GM12865 (cell line): ENCODE results near the gene TOPBP1.

Experiments
- DNase-seq: peaks from one replicate; pipeline ENCODE4 v3.0.0; 2010; ENCODE audit warnings: low read depth
- H3K4me3 ChIP-seq: 2 replicates; pipeline ENCODE4 v1.5.1; 2011; ENCODE audit warnings: mild to moderate bottlenecking, low read depth, low read length, control low read depth
- TF ChIP-seq, protein P1 (sequence below): IDR thresholded peaks from 2 replicates; pipeline ENCODE4 v1.5.1; 2011; ENCODE audit warnings: low read length, control low read depth, low read depth, inconsistent platforms; ENCODE audit not compliant: insufficient read depth; ENCODE audit errors: missing control alignments

Gene TOPBP1

DNA sequence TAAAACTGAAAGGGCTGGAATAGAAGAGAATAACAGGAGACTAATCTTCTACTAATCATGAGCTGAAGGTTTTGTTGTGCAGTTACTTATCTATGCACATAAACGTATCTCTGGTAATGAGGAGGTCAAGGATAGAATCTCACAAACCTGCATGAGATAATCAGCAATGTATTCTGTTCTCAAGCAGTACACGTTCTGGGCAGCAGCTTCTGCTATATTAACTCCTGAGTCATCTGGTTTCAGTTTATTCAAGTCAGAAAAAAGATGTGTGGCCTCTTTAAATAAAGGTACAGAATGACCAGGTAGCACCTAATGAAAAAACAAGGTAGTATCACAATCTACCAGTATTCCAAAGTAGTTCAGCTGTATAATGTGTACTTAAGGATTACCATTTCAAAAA is 53.4 kb downstream of the TOPBP1 start:
- TF ChIP-seq, protein P1, sequence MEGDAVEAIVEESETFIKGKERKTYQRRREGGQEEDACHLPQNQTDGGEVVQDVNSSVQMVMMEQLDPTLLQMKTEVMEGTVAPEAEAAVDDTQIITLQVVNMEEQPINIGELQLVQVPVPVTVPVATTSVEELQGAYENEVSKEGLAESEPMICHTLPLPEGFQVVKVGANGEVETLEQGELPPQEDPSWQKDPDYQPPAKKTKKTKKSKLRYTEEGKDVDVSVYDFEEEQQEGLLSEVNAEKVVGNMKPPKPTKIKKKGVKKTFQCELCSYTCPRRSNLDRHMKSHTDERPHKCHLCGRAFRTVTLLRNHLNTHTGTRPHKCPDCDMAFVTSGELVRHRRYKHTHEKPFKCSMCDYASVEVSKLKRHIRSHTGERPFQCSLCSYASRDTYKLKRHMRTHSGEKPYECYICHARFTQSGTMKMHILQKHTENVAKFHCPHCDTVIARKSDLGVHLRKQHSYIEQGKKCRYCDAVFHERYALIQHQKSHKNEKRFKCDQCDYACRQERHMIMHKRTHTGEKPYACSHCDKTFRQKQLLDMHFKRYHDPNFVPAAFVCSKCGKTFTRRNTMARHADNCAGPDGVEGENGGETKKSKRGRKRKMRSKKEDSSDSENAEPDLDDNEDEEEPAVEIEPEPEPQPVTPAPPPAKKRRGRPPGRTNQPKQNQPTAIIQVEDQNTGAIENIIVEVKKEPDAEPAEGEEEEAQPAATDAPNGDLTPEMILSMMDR = no peak
- no peak for DNase-seq
- no peak overlapping the region for H3K4me3 ChIP-seq

DNA sequence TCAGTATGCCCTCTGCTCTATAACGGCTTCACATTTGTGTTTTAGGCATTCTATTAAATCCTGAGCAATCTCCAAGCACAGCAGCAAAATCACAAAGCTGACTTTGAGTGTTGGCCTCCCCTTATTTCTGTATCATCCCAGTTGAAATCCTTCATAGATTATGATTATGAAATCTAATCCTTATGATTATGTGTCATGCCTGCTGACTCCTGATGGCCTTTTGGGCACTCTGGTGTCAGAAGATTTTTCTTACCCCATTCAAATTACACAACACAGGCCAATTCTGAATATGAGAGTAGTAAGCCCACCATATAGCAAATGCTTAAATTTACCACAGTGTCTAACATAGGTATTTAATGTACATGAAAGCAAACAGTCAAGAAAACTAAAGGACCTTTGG is 53.9 kb downstream of the TOPBP1 start:
- TF ChIP-seq, protein P1 = no peak
- no peak for DNase-seq
- H3K4me3 ChIP-seq = no peak overlapping the region

DNA sequence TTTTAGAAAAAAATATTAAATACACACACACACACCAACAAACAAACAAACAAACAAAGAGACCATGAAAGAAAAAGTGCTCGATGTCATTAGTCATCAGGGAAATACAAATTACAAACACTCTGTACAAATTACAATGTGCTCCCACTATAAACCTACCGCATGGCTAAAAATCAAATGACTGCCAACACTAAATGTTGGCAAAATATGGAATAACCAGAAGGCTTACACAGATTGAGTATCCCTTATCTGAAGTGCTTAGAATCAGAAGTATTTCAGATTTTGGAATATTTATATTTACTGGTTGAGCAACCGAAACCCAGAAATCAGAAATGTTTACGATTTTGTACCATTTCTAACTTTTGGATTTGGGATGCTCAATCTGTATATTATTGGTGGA is 54.8 kb downstream of the TOPBP1 start:
- no peak overlapping the region for H3K4me3 ChIP-seq
- TF ChIP-seq, protein P1 = no peak
- no peak for DNase-seq

DNA sequence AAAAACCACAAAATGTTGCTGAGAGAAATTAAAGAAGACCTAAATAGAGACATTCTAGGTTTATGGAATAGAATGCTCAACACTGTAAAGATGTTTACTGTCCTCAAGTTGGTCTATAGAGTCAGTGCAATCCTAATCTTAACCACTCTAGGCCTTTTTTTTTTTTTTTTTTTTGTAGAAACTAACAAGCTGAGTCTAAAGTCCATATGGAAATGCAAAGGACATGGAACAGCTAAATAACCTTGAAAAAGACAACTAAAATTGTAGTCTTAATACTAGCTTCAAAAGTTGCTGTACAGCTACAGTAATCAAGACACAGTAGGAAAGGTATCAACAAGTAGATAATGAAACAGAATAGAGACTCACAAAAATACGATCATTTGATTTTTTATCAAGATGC is 55.4 kb downstream of the TOPBP1 start:
- TF ChIP-seq, protein P1 = no peak
- no peak overlapping the region for H3K4me3 ChIP-seq
- no peak for DNase-seq

DNA sequence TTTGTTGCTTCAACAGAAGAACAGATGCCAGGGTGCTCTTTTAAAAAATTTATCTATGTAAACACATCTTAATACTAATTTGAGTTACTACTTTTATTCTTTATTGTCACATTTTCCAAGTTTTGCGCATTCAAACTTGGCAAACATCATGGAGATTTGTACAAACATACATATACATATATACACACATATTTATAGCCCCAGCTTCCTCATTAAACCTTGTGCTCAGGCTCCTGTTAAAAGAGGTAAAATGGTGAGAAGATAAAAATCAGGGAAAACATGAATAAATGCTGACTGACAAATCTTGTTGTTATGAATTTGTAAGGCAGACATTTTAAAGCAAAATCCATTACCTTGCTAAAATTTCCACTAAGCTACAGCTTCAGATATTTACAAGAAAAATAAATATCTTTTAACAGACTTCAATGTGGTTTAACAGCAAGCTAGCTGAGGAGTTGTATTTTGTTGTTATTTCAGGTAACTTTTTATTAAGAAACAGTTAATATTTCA is 61.1 kb downstream of the TOPBP1 start:
- DNase-seq = no peak
- H3K4me3 ChIP-seq = no peak overlapping the region
- TF ChIP-seq, protein P1 = no peak

DNA sequence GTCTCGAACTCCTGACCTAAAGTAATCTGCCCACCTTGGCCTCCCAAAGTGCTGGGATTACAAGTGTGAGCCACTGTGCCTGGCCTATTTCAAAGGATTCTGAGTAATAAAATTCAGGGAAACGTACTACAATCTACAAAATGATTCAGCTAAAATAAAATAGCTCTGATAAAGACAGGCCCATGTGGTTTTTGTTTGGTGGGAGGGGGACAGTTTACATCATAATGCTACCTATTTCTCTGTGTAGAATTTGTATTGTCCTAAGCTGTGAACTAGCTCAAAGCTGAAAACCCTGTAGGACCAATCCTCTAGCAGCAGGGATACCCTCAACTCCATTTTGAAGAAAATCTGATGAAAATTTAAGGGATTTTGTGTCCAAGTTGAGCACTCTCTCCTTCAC is 62.5 kb downstream of the TOPBP1 start:
- TF ChIP-seq, protein P1 = no peak
- H3K4me3 ChIP-seq = no peak overlapping the region
- DNase-seq = no peak

DNA sequence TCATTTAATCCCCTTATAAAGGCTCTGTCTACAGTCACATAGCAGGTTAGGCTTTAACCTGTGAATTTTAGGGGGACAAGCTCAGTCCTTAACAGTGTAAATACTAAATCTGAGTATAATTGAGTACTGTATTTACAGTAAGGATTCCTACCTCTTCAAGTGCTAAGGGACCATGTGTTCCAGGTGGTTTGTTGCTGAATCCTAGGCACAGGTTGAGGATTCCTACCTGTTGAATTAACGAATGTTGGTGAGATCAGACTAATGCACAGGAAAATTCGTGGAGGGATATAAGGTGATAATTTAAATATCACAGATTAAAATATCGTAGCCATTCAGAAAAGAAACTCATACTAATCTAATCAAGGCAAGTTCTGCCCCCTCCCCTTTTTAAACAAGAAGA is 63.3 kb downstream of the TOPBP1 start:
- DNase-seq = no peak
- H3K4me3 ChIP-seq = no peak overlapping the region
- TF ChIP-seq, protein P1 = no peak
